ENCODE data around the gene ZNF557. TPM values are rescaled to one million over a fixed set of nuclear protein-coding genes. Genes with fewer than 3 reads are reported as not detected.

Gene ZNF557
- total and polyA plus RNA-seq, 10 of the 15 experiments (the other 5 are each of a cell fraction or from before 2014, with no cell fraction given), result 3.9 to 12.1 (median 9.0) TPM

DNA sequence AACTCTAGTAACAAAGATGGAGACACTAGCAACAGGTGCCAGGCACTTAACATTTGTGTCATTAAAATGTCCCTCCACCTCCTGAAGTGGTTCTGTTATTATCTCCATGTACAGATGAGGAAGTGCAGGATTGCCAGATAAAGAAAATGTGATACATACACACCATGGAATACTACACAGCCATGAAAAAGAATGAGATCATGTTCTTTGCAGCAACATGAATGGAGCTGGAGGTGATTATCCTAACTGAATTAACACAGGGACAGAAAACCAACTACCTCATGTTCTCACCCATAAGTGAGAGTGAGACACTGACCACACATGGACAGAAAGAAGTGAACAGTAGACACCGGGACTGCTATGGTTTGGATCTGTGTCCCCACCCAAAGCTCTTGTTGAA is 60.5 kb downstream of the ZNF557 start (continued):
- TF ChIP-seq CBFB (IDR thresholded peaks at IDR 0.05; ENCODE audit: low read depth) (no peak), USF2 (IDR thresholded peaks at IDR 0.05; ENCODE audit: borderline replicate concordance, low read depth, low read length) (no peak)

- H3K4me3 ChIP-seq, result no peak overlapping the region
- no peak for TF ChIP-seq TAF1 (IDR thresholded peaks at IDR 0.05; ENCODE audit: borderline replicate concordance, low read depth, low read length)
- no peak for TF ChIP-seq IRF5 (IDR thresholded peaks at IDR 0.05; ENCODE audit: borderline replicate concordance)
- no peak for TF ChIP-seq ESRRA (IDR thresholded peaks at IDR 0.05; ENCODE audit: low read length)
- no peak for TF ChIP-seq SUZ12 (IDR thresholded peaks at IDR 0.05; ENCODE audit: unreplicated experiment)
- TF ChIP-seq NBN (IDR thresholded peaks at IDR 0.05), result no peak
- TF ChIP-seq BRCA1 (IDR thresholded peaks at IDR 0.05; ENCODE audit: low read depth, low read length), result no peak
- TF ChIP-seq HDAC6 (IDR thresholded peaks at IDR 0.05; ENCODE audit: unreplicated experiment), result no peak
- TF ChIP-seq MYC (IDR thresholded peaks at IDR 0.05; ENCODE audit: insufficient read depth, insufficient read length, insufficient replicate concordance, low read length, severe bottlenecking), result no peak
- TF ChIP-seq E4F1 (IDR thresholded peaks at IDR 0.05; ENCODE audit: borderline replicate concordance, partially characterized antibody), result no peak
- no peak for TF ChIP-seq CEBPZ (IDR thresholded peaks at IDR 0.05; ENCODE audit: low read depth, low read length)
- TF ChIP-seq EED (IDR thresholded peaks at IDR 0.05; ENCODE audit: low read depth), result no peak
- TF ChIP-seq NR2F1 (conservative IDR thresholded peaks at IDR 0.05), result no peak
These were observed 62.6 kb downstream of the ZNF557 start for GRCh38 chr19:7132054-7132453.

More at GRCh38 chr19:7132054-7132453, 62.6 kb downstream of the ZNF557 start:
- no peak for ATAC-seq
- no peak for FAIRE-seq
- Histone ChIP-seq H3K27me3 (replicated peaks in 1 of 2; ENCODE audit: control insufficient read depth in 2 of 2, insufficient read depth in 2 of 2, low read length in 1 of 2) (no peaks in the 10 kb centered on the region), H3K9ac (ENCODE audit: control insufficient read depth, insufficient read depth, low read length) (no peak overlapping the region), H3K9me3 (replicated peaks; ENCODE audit: control insufficient read depth, insufficient read depth, low read length) (peaks cover 2% of the 10 kb centered on the region; the same call in 1 of the 3 replicates), H3K4me1 (ENCODE audit: control insufficient read depth, insufficient read depth, low read length) (no peaks in the 10 kb centered on the region), H2AFZ (ENCODE audit: control insufficient read depth, low read depth, low read length) (no peak overlapping the region), H3K79me2 (ENCODE audit: control insufficient read depth, insufficient read depth, low read length) (no peaks in the 10 kb centered on the region), H3K27ac (ENCODE audit: control insufficient read depth, insufficient read depth) (no peak overlapping the region), H3K36me3 (ENCODE audit: control insufficient read depth in 2 of 2, insufficient read depth in 2 of 2, low read length in 1 of 2) (peaks cover 3 to 10% of the 10 kb centered on the region in 2 experiments; a peak in 3 of 4 replicates), H4K20me1 (ENCODE audit: control insufficient read depth, insufficient read depth) (no peaks in the 10 kb centered on the region), H3K4me2 (ENCODE audit: control insufficient read depth, insufficient read depth) (no peak overlapping the region)
- ChIA-PET POLR2A (interaction anchor here (0.6 kb wide), 1 partner anchor 157 kb away, joined by 8 read pairs; no protein-coding TSS in a partner anchor), SMC1A (ENCODE audit: uncharacterized antibody, unreplicated experiment) (no interaction called here), CTCF (interaction anchor here (0.6 kb wide), 1 partner anchor 436 kb away, joined by 3 read pairs; no protein-coding TSS in a partner anchor), RAD21 (ENCODE audit: unreplicated experiment) (no interaction called here)
- in situ Hi-C loops (cut with MboI) (no loop called here), intact Hi-C loops (cut with micrococcal nuclease; ENCODE audit: unreplicated experiment) (no loop called here)
- WGBS (ENCODE audit: insufficient coverage, insufficient replicate concordance, low lambda C conversion rate, missing lambda C conversion rate), result 95% methylated on average over 16 of the region's 16 CpGs
- no peak for DNase-seq (ENCODE audit: low read depth, low spot score)
- BruUV-seq (replicated peaks), result no TSS peak
